GM12878 (cell line): Measurements from ENCODE around the gene AGT. TPM values are rescaled to one million over a fixed set of nuclear protein-coding genes. Genes with fewer than 3 reads are reported as not detected.

Experiments used
- ATAC-seq: fragments of 200-7000 bp; cut with Tn5 transposase; 3 replicates; pipeline ENCODE4 v1.9.1; 2020; ENCODE audit warnings: mild to moderate bottlenecking, moderate library complexity
- BruUV-seq: library from RNA; stranded (reverse); fragments of 400-500 nt; replicated peaks from 2 replicates; lab custom pipeline; 2021; lab: Mats Ljungman, UMichigan
- CTCF ChIA-PET: fragments of 300-600 bp; sonication (Branson Sonifier 250); formaldehyde crosslinking; extraction: SDS; loops from one replicate; lab custom pipeline; 2021; ENCODE audit warnings: inconsistent platforms; lab: Yijun Ruan, JAX
- POLR2A ChIA-PET: fragments of 350-600 bp; formaldehyde crosslinking; extraction: SDS; loops from one replicate; lab custom pipeline; 2021; ENCODE audit warnings: inconsistent platforms; lab: Charles Lee
- RAD21 ChIA-PET: fragments of 300-600 bp; sonication (Branson Sonifier 250); formaldehyde crosslinking; loops from one replicate; lab custom pipeline; 2023; ENCODE audit warnings: antibody characterized with exemption; ENCODE audit not compliant: unreplicated experiment; lab: Charles Lee
- SMC1A ChIA-PET: fragments of 300-600 bp; sonication (Branson Sonifier 250); formaldehyde crosslinking; loops from one replicate; lab custom pipeline; 2023; ENCODE audit not compliant: unreplicated experiment, uncharacterized antibody; lab: Charles Lee
- DNase-seq: peaks from one replicate; pipeline ENCODE4 v3.0.0-alpha.2; 2011; ENCODE audit warnings: low read depth, low spot score
- FAIRE-seq: peaks from 3 replicates; lab custom pipeline; 2011; peaks lifted over from hg19 to GRCh38; lab: Jason Lieb, UNC
- H2AFZ ChIP-seq: 2 replicates; pipeline ENCODE4 v1.6.0; 2011; ENCODE audit warnings: low read depth, low read length, control low read depth; ENCODE audit not compliant: control insufficient read depth
- H3K27ac ChIP-seq: 2 replicates; pipeline ENCODE4 v1.5.1; 2011; ENCODE audit warnings: control low read depth; ENCODE audit not compliant: control insufficient read depth, insufficient read depth
- H3K27me3 ChIP-seq, 2 experiments: replicated peaks in 1 of 2; 2 replicates each; pipeline versions ENCODE4 v1.6.0 to v1.6.1; 2011; ENCODE audit warnings: low read length in 1 of 2; ENCODE audit not compliant: control insufficient read depth in 2 of 2, insufficient read depth in 2 of 2
- H3K36me3 ChIP-seq, 2 experiments: 2 replicates each; pipeline ENCODE4 v1.5.1; 2011; ENCODE audit warnings: low read length in 1 of 2; ENCODE audit not compliant: control insufficient read depth in 2 of 2, insufficient read depth in 2 of 2
- H3K4me1 ChIP-seq: 2 replicates; pipeline ENCODE4 v1.6.1; 2011; ENCODE audit warnings: mild to moderate bottlenecking, low read length, moderate library complexity, mixed read lengths; ENCODE audit not compliant: control insufficient read depth, insufficient read depth
- H3K4me2 ChIP-seq: 2 replicates; pipeline ENCODE4 v1.6.0; 2011; ENCODE audit warnings: control low read depth; ENCODE audit not compliant: control insufficient read depth, insufficient read depth
- H3K4me3 ChIP-seq: fragments of 200-600 bp; sonication (generic); 2 replicates; pipeline ENCODE4 v1.5.1; 2016
- H3K79me2 ChIP-seq: 2 replicates; pipeline ENCODE4 v1.6.0; 2011; ENCODE audit warnings: low read length; ENCODE audit not compliant: control insufficient read depth, insufficient read depth
- H3K9ac ChIP-seq: 2 replicates; pipeline ENCODE4 v1.8.0; 2011; ENCODE audit warnings: low read length, control low read depth, mixed read lengths; ENCODE audit not compliant: control insufficient read depth, insufficient read depth
- H3K9me3 ChIP-seq: replicated peaks from 3 replicates; pipeline ENCODE4 v1.5.1; 2011; ENCODE audit warnings: mild to moderate bottlenecking, low read length; ENCODE audit not compliant: control insufficient read depth, insufficient read depth
- H4K20me1 ChIP-seq: 2 replicates; pipeline ENCODE4 v1.6.0; 2011; ENCODE audit not compliant: control insufficient read depth, insufficient read depth
- EP300 ChIP-seq, 2 experiments: fragments of 150-350 bp in 1 of 2; IDR thresholded peaks; 2 replicates each; pipeline ENCODE4 v1.6.1; 2011 to 2012; ENCODE audit warnings: low read depth in 2 of 2, low read length in 2 of 2, borderline replicate concordance in 1 of 2, improper control_type of control experiment in 1 of 2, inconsistent platforms in 1 of 2; ENCODE audit not compliant: control insufficient read depth in 1 of 2
- NFYB ChIP-seq: IDR thresholded peaks from 2 replicates; pipeline ENCODE4 v1.6.1; 2011; ENCODE audit warnings: low read depth, mild to moderate bottlenecking, low read length, improper control_type of control experiment, moderate library complexity; ENCODE audit not compliant: insufficient read depth
- POLR2A ChIP-seq: IDR thresholded peaks from 2 replicates; pipeline ENCODE4 v1.6.1; 2011; ENCODE audit warnings: low read depth, mild to moderate bottlenecking, low read length
- POU2F2 ChIP-seq: IDR thresholded peaks from 3 replicates; pipeline ENCODE4 v1.6.1; 2011; ENCODE audit warnings: low read depth, mild to moderate bottlenecking, low read length, borderline replicate concordance
- RBBP5 ChIP-seq: fragments of 200-600 bp; sonication (generic); conservative IDR thresholded peaks from 2 replicates; pipeline ENCODE4 v1.6.1; 2016
- SIN3A ChIP-seq: IDR thresholded peaks from 2 replicates; pipeline ENCODE4 v1.6.1; 2012; ENCODE audit warnings: low read depth, low read length, improper control_type of control experiment
- SUPT20H ChIP-seq: IDR thresholded peaks from 2 replicates; pipeline ENCODE4 v1.6.1; 2011; ENCODE audit warnings: low read depth, mild to moderate bottlenecking, low read length, moderate library complexity, borderline replicate concordance; ENCODE audit not compliant: control insufficient read depth
- ZBED1 ChIP-seq: IDR thresholded peaks from 2 replicates; pipeline ENCODE4 v1.6.1; 2016; ENCODE audit warnings: borderline replicate concordance
- ZSCAN29 ChIP-seq: fragments of 450-650 bp; IDR thresholded peaks from 2 replicates; pipeline ENCODE4 v1.6.1; 2017; ENCODE audit warnings: mild to moderate bottlenecking, moderate library complexity
- WGBS: methylation state at CpG from one replicate; pipeline ENCODE4 v1.1.6; 2016; ENCODE audit warnings: low lambda C conversion rate; ENCODE audit not compliant: insufficient replicate concordance, insufficient coverage; ENCODE audit errors: missing lambda C conversion rate; 5-methylcytosine and 5-hydroxymethylcytosine counted together
- in situ Hi-C: fragments of 300-500 bp; cut with MboI; formaldehyde crosslinking; loops from 9 replicates; pipeline ENCODE4 v1.14.3; 2018; ENCODE audit warnings: mixed read lengths
- intact Hi-C: fragments of 100-400 bp; cut with micrococcal nuclease; formaldehyde crosslinking; loops from one replicate; pipeline ENCODE4 v1.14.2; 2022; ENCODE audit not compliant: unreplicated experiment
- polyA plus RNA-seq, 11 experiments: library from polyadenylated mRNA; depleted of rRNA in 4 of 11; unstranded in 6 of 11; stranded (reverse) in 5 of 11; fragments of >200 nt; fragmentation: Nextera tagmentation in 4 of 11; fragmentation: Illumina TruSeq in 1 of 11; extraction: Ambion mirVana in 4 of 11; extraction: Trizol in 1 of 11; gene quantifications; 1 replicate in 1 of 11; 2 replicates in 10 of 11; pipeline versions ENCODE4 v1.2.1 to v1.2.3, GENCODE V29; 2011 to 2016; ENCODE audit warnings: inconsistent platforms in 2 of 11, missing spikeins in 2 of 11, low read depth in 1 of 11
- total RNA-seq, 4 experiments: library from RNA; depleted of rRNA in 3 of 4; stranded (reverse); fragments of >200 nt in 3 of 4; fragmentation: Illumina TruSeq in 1 of 4; extraction: Trizol in 1 of 4; gene quantifications; 2 replicates each; pipeline versions ENCODE4 v1.2.1 to v1.2.3, GENCODE V29; 2013 to 2021
- TF ChIP-seq, protein P1 (sequence below): fragments of 450-650 bp; IDR thresholded peaks from 2 replicates; pipeline ENCODE4 v1.6.1; 2016; ENCODE audit warnings: mild to moderate bottlenecking, moderate library complexity, borderline replicate concordance

Gene AGT
- total and polyA plus RNA-seq, 10 of the 15 experiments (the other 5 are each of a cell fraction or from before 2014, with no cell fraction given) = 0.69 TPM; not detected in 9

- no peak overlapping the region for H3K4me3 ChIP-seq
- in situ Hi-C loops = no loop called here
- RAD21 ChIA-PET = no interaction called here
- H3K27ac ChIP-seq = no peak overlapping the region
- SMC1A ChIA-PET = no interaction called here
- no peaks in the 10 kb centered on the region for H3K36me3 ChIP-seq
- WGBS = 49% methylated on average over 4 of the region's 4 CpGs
- no peaks in the 10 kb centered on the region for H3K9me3 ChIP-seq
- TF ChIP-seq ZBED1 = no peak
- TF ChIP-seq, protein P1, sequence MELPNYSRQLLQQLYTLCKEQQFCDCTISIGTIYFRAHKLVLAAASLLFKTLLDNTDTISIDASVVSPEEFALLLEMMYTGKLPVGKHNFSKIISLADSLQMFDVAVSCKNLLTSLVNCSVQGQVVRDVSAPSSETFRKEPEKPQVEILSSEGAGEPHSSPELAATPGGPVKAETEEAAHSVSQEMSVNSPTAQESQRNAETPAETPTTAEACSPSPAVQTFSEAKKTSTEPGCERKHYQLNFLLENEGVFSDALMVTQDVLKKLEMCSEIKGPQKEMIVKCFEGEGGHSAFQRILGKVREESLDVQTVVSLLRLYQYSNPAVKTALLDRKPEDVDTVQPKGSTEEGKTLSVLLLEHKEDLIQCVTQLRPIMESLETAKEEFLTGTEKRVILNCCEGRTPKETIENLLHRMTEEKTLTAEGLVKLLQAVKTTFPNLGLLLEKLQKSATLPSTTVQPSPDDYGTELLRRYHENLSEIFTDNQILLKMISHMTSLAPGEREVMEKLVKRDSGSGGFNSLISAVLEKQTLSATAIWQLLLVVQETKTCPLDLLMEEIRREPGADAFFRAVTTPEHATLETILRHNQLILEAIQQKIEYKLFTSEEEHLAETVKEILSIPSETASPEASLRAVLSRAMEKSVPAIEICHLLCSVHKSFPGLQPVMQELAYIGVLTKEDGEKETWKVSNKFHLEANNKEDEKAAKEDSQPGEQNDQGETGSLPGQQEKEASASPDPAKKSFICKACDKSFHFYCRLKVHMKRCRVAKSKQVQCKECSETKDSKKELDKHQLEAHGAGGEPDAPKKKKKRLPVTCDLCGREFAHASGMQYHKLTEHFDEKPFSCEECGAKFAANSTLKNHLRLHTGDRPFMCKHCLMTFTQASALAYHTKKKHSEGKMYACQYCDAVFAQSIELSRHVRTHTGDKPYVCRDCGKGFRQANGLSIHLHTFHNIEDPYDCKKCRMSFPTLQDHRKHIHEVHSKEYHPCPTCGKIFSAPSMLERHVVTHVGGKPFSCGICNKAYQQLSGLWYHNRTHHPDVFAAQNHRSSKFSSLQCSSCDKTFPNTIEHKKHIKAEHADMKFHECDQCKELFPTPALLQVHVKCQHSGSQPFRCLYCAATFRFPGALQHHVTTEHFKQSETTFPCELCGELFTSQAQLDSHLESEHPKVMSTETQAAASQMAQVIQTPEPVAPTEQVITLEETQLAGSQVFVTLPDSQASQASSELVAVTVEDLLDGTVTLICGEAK = peak; percentile 54; the same call in 1 of the 2 replicates
- FAIRE-seq (no peak), ATAC-seq (no peak), DNase-seq (no peak)
- intact Hi-C loops = no loop called here
- no peaks in the 10 kb centered on the region for H3K27me3 ChIP-seq
- H3K9ac ChIP-seq = no peak overlapping the region
- BruUV-seq = no TSS peak
- H3K4me2 ChIP-seq = no peak overlapping the region
- CTCF ChIA-PET = no interaction called here
- no peaks in the 10 kb centered on the region for H3K4me1 ChIP-seq
- H2AFZ ChIP-seq = no peak overlapping the region
- POLR2A ChIA-PET = no interaction called here
- H3K79me2 ChIP-seq = no peaks in the 10 kb centered on the region
- H4K20me1 ChIP-seq = no peaks in the 10 kb centered on the region
Measured at GRCh38 chr1:230746617-230747016, 32.7 kb upstream of the AGT start.

DNA sequence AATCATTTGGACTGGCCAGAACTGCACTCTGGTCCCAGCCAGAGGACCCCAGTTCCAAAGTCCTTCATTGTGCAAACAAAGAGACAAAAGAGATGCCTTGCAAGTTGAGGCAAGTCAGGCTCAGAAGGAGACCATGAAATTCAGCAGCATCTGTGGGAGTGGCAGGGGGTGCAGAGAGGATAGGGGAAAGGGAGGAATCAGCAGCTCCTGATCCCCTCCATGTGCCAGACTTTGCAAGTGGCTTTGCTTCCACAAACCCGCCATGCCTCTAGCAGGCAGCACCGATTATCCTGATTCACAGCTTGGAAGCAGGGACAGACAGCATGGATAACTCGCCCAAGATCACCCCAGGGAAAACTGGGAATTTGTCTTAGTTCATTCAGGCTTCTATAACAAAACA lies 31.1 kb upstream of the AGT start:
- ATAC-seq (no peak), FAIRE-seq (no peak), DNase-seq (no peak)
- Histone ChIP-seq H3K27me3 (no peaks in the 10 kb centered on the region), H4K20me1 (no peaks in the 10 kb centered on the region), H2AFZ (no peak overlapping the region), H3K4me2 (no peak overlapping the region), H3K4me1 (no peaks in the 10 kb centered on the region), H3K79me2 (no peaks in the 10 kb centered on the region), H3K27ac (no peak overlapping the region), H3K36me3 (no peaks in the 10 kb centered on the region), H3K9ac (no peak overlapping the region), H3K9me3 (no peaks in the 10 kb centered on the region), H3K4me3 (no peak overlapping the region)
- intact Hi-C loops (no loop called here), in situ Hi-C loops (no loop called here)
- ChIA-PET CTCF (no interaction called here), POLR2A (no interaction called here), SMC1A (no interaction called here), RAD21 (no interaction called here)
- no TSS peak for BruUV-seq
- TF ChIP-seq SUPT20H (no peak), RBBP5 (no peak), EP300 (IDR thresholded peaks at IDR 0.05; ENCODE audit: borderline replicate concordance in 1 of 2, control insufficient read depth in 1 of 2, low read depth in 2 of 2, low read length in 2 of 2) (no peak), POLR2A (no peak), NFYB (no peak), ZSCAN29 (no peak), POU2F2 (no peak), SIN3A (no peak)
- 27% methylated on average over 3 of the region's 3 CpGs for WGBS
